Measurements from ENCODE around the gene TOP2A.

DNA sequence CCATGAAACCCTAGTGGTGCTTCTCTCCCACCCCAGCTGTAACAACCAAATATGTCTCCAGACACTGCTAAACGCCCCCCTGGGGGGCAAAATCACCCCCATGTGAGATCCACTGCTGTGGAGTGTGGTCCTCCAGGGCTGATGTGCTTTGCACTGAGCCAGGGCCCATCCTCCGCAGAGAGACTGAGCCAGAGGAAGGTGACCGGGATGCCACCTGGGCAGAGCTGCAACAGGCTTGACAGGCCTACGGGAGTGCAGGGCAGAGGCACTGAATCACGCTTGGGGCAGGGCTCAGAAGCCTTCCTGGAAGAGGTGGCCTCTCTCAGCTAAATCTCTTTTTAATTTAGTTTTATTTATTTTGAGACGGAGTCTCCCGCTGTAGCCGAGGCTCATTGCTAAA, 57.6 kb downstream of the TOP2A start:
- TF ChIP-seq, protein P1, sequence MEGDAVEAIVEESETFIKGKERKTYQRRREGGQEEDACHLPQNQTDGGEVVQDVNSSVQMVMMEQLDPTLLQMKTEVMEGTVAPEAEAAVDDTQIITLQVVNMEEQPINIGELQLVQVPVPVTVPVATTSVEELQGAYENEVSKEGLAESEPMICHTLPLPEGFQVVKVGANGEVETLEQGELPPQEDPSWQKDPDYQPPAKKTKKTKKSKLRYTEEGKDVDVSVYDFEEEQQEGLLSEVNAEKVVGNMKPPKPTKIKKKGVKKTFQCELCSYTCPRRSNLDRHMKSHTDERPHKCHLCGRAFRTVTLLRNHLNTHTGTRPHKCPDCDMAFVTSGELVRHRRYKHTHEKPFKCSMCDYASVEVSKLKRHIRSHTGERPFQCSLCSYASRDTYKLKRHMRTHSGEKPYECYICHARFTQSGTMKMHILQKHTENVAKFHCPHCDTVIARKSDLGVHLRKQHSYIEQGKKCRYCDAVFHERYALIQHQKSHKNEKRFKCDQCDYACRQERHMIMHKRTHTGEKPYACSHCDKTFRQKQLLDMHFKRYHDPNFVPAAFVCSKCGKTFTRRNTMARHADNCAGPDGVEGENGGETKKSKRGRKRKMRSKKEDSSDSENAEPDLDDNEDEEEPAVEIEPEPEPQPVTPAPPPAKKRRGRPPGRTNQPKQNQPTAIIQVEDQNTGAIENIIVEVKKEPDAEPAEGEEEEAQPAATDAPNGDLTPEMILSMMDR (IDR thresholded peaks at IDR 0.05): no peak
- no peak for TF ChIP-seq POLR2A (IDR thresholded peaks at IDR 0.05)
